Skin epidermis (tissue), 12 donors: ENCODE results near the gene NANOS1.
A peak's percentile ranks its signal among the peaks of the same experiment; 100 is the strongest.

Experiments
- H3K27ac ChIP-seq, 21 experiments: fragments of 200-600 bp; sonication (generic) in 11 of 21; one replicate each; pipeline ENCODE4 v1.5.0; 2020; ENCODE audit warnings: mild to moderate bottlenecking in 3 of 21, inconsistent platforms in 2 of 21, moderate library complexity in 2 of 21
- H3K4me3 ChIP-seq, 7 experiments: fragments of 200-600 bp; sonication (generic) in 2 of 7; one replicate each; pipeline ENCODE4 v1.5.0; 2020; ENCODE audit warnings: inconsistent platforms in 2 of 7, mild to moderate bottlenecking in 2 of 7, moderate library complexity in 1 of 7

NANOS1 gene, protein sequence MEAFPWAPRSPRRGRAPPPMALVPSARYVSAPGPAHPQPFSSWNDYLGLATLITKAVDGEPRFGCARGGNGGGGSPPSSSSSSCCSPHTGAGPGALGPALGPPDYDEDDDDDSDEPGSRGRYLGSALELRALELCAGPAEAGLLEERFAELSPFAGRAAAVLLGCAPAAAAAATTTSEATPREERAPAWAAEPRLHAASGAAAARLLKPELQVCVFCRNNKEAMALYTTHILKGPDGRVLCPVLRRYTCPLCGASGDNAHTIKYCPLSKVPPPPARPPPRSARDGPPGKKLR

DNA sequence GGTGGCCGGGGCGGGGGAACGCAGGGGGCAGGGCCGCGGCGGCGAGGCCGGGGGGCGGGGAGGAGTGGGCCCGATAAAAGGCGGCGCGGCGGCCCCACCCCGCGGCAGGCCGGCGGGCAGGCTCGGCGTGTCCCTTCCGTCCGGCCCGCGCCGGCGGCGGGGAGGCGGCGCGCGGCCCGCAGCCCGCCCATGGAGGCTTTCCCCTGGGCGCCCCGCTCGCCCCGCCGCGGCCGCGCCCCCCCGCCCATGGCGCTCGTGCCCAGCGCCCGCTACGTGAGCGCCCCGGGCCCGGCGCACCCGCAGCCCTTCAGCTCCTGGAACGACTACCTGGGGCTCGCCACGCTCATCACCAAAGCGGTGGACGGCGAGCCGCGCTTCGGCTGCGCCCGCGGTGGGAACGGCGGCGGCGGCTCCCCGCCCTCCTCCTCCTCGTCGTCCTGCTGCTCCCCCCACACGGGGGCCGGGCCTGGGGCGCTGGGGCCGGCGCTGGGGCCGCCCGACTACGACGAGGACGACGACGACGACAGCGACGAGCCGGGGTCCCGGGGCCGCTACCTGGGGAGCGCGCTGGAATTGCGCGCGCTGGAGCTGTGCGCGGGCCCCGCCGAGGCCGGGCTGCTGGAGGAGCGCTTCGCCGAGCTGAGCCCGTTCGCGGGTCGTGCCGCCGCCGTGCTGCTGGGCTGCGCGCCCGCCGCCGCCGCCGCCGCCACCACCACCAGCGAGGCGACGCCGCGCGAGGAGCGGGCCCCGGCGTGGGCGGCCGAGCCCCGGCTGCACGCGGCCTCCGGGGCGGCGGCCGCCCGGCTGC, at the start of gene NANOS1:
Gene NANOS1 (plus strand): TSS at position 102 of the 808 bp plus-strand sequence. CDS start 88 bp downstream, at position 190.
- Histone ChIP-seq H3K4me3 (peak within 1 kb of the TSS; percentile 41 to 62 (median 58)), H3K27ac (peak within 1 kb of the TSS in 7 of 21 experiments; percentile 7 to 62 (median 44))

DNA sequence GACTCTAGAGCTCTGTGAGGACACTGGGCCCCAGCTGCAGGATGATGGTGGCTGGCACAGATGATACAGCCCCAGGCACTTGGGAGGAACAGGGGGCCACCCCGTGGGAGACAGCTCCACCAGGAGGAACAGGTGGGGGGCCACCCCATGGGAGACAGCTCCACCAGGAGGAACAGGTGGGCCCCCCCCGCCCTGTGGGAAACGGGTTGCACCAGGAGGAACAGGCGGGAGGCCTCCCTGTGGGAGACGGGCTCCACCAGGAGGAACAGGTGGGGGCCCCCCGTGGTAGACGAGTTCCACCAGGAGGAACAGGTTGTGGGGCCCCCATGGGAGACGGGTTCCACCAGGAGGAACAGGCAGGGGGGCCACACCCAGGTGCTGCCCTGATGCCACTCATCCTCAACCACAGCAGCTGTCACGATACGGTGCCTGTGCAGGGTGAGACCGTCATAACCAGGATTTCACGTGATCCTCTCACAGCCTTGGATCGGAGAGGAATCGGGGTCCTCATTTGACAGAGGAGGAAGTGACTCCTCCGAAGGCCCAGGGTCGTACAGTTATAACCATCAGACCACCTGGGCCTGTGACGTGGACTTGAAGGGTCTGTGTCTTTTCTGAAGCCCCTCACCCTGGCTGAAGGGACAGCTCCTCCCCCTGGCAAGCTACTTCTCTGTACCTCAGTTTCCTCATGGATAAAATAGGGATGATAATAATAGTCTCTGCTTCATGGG, 49.2 kb upstream of the NANOS1 start:
- no peak overlapping the region for H3K27ac ChIP-seq
- no peak overlapping the region for H3K4me3 ChIP-seq

DNA sequence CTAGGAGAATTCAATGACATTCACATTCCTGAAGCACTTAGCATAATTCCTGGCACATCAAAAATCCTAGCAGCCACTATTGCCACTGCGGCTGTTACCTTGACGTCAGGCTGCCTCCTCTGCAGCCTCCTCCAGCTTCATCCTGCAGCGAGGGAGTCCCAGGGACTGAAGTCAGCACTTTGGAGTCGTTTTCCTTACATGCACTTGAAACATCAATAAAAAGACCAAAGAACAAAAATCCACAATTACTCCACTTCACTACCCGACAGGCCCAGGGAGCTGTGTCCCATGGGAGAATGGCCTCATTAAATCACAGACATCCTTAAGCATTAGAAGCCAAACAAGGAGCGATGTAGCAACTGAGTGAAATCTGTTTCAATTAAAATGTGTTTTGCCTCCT, 48.6 kb upstream of the NANOS1 start:
- H3K4me3 ChIP-seq, result no peak overlapping the region
- no peak overlapping the region for H3K27ac ChIP-seq

DNA sequence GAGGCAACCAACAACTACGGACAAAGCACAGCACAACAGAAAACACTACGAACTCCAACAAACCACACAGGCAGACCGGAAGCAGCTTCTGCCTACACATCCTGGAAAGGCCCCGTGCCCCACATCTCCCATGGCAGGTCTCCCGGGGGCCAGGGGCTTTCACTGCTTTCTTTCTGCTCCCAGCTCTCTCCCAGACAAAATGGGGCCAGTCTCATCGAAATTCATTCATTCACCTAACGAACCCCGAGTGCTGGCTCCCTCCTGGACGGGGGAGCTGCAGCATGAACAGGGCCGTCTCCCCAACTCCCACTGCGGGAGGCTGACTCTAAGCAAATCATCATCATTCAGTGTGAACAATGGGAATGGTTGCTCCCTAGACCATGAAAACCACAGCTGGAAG, 47.6 kb upstream of the NANOS1 start:
- Histone ChIP-seq H3K27ac (no peak overlapping the region), H3K4me3 (no peak overlapping the region)

DNA sequence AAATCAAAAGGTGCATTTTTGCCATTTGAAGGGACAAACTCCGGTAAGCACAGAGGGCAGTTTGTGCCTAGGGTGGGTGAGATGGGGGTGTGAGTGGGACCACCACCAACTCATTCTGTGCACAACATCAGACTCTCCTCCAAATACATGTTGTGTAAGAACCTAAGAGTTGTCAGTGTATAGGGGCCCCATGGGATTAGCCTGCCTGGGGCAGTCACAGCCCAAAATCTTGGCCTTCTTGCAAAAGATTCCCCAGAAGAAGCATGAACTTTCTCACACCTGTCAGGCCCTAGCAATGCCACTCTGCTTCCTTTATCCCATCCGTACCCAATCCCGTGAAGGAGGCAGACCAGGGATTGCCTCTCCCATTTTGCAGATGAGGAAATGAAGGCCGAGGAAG, 47.1 kb upstream of the NANOS1 start:
- H3K4me3 ChIP-seq, result no peak overlapping the region

DNA sequence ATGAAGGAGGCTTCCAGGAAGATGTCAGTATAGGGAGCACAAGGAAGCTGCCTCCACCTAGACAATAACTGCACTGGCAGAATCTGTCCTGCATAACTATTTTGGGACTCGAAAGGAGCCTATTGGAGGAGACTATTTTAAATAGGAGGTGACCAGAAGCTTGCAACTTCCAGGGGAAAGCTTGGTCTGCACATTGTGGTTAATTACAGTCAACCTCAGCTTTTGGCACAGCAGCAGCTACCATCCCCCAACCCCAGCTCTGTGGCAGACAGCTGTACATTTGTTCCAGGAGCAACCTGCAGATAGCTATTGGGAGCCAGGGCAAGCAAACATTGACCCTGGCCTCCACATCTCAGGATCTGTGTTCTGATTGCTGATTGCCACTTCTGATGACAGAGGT, 46.3 kb upstream of the NANOS1 start:
- Histone ChIP-seq H3K27ac (no peak overlapping the region), H3K4me3 (no peak overlapping the region)

More for the DNA sequence above, 47.1 kb upstream of the NANOS1 start:
- no peak overlapping the region for H3K27ac ChIP-seq

DNA sequence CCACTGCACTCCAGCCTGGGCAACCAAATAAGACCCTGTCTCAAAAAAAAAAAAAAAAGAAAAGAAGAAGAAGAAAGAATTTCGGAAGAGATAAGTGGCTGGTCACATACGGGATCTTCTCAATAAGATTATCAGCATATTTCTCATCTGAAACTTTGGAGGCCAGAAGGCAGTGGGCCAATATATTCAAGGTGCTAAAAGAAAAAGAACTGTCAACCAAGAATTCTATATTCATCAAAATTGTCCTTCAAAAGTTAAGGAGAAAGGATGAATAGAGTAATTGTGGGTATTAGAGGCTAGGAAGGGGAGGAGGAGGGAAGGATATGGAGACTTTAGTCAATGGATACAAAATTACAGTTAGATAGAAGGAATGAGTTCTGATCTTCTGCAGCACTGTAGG, 43.9 kb upstream of the NANOS1 start:
- H3K4me3 ChIP-seq, result no peak overlapping the region

DNA sequence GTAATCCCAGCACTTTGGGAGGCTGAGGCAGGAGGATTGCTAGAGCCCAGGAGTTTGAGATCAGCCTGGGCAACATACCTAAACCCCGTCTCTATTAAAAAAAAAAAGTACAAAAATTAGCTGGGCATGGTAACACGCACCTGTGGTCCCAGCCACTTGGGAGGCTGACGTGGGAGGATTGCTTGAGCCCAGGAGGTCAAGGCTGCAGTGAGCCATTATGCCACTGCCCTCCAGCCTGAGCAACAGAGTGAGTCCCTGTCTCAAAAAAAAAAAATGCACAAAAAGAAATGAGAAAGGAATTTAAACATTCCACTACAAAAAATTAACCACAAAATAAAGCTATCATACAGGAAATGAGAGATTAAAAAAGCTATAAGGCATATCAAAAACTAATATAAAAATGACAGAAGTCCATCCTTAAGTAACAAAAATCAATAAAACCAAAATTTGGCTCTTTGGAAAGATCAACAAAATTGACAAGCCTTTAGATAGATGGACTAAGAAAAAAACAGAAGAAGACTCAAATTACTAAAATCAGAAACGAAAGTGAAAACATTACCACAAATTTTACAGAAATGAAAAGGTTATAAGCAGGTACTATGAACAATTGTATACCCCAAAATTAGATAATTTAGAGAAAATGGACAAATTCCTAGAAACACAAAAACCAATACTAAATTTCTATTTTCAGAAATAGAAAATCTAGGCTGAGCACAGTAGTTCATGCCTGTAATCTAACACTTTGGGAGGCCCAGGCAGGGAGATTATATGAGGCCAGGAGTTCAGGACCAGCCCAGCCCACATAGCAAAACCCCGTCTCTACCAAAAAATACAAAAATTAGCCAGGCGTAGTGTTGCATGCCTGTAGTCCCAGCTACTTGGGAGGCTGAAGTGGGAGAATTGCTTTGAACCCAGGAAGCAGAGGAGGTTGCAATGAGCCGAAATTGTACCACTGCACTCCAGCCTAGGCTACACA, 42.4 kb upstream of the NANOS1 start:
- Histone ChIP-seq H3K27ac (no peak overlapping the region), H3K4me3 (no peak overlapping the region)

More for the DNA sequence above, 43.9 kb upstream of the NANOS1 start:
- no peak overlapping the region for H3K27ac ChIP-seq

DNA sequence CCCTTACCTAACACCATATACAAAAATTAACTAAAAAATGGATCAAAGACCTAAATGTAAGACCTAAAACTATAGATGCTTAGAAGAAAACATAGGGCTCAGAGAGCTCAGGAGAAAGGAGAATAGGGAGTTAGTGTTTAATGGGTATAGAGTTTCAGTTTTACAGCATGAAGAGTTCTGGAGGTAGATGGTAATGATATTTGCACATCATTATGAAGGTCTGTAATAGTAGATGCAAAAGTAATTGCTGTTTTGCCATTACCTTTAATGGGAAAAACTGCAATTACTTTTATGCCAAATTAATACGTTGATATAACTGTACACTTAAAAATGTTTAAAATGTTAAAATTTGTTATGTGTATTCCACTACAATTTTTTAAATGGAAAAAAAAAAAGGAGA, 39.2 kb upstream of the NANOS1 start:
- H3K4me3 ChIP-seq, result no peak overlapping the region
- no peak overlapping the region for H3K27ac ChIP-seq

DNA sequence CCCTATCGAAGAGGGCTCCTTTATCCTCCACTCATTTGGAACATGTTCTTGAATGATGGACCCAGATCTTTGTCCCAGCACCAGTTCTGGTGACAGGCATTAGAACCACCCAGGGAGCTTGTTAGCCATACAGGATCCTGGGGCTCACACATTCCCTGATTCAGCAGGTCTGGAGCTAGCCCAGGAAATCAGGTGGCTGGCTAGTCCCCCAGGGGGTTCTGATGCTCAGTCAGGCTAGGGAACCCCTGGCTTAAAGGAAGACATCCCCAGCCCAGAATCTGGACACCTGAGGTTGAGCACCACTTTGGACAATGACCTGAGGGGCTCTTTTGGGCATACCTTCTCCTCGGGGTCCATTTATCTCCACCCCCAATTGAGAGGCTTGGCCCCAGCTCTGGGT, 37.0 kb upstream of the NANOS1 start:
- no peak overlapping the region for H3K4me3 ChIP-seq
- H3K27ac ChIP-seq, result no peak overlapping the region

DNA sequence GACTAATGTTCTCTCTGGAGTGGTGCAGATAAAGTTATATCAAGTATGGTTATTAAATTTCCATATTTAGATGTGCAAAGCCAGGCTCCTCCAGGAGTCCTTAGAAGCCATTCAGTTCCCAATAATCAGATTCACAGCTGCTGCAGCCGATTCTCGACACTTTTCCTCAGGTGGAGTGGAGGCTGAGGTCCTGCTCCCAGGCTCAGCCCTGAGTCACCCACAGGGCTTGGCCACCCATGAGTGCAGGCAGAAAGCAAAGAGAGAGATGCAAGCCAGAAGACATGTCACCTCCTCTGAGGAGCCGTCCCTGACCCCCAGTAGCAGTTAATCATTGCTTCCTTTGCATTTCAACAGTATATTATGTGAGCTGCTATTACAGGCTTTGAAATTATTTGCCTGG, 36.3 kb upstream of the NANOS1 start:
- no peak overlapping the region for H3K27ac ChIP-seq
- H3K4me3 ChIP-seq, result no peak overlapping the region

DNA sequence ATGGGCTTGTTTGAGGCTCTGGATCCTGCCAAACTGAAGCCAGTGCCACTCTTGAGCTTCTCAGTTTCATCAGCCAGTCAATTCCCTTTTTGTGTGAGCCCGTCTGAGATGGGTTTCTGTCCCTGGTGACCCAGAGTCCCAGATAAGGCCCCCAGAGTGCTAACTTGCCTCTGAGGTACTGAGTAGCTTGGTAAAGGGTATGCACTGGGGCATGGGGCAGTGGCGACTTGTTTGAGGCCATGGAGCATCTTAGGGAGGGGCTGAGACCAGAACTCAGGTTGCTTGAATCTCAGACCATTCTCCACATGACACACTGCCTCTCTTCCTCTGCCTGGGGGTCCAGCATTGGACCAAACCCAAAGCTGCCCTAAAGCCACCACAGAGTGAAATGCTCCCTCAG, 35.2 kb upstream of the NANOS1 start:
- H3K27ac ChIP-seq, result no peak overlapping the region
- no peak overlapping the region for H3K4me3 ChIP-seq

DNA sequence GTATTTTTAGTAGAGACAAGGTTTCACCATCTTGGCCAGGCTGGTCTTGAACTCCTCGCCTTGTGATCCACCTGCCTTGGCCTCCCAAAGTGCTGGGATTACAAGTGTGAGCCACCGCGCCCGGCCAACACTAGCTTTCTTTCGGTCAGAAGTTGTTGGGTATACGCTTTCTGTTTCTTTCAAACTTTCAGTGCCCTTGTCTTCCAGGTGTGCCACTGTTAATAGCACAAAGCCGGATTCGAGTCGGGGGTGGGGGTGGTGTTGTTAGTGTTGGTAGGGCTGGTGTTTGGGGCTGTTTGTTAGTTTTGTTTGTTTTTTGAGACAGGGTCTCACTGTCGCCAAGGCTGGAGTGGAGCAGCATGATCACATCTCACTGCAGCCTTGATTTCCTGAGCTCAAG, 33.8 kb upstream of the NANOS1 start:
- H3K4me3 ChIP-seq, result no peak overlapping the region
- no peak overlapping the region for H3K27ac ChIP-seq

DNA sequence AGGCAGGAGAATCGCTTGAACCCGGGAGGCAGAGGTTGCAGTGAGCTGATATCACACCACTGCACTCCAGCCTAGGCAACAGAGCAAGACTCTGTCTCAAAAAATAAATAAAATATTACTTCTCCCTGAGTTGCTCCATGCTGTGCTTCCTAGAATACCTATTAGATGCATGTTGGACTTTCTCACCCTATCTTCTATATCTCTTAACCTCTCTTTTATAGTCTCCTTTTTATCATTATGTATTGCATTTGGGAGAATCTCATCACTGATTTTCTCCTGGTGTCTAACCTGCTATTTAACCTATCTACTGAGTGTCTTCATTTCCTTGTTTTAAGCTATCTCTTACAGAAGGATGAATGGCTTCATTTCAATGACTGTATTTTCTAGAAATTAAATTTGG, 32.1 kb upstream of the NANOS1 start:
- Histone ChIP-seq H3K27ac (no peak overlapping the region), H3K4me3 (no peak overlapping the region)

DNA sequence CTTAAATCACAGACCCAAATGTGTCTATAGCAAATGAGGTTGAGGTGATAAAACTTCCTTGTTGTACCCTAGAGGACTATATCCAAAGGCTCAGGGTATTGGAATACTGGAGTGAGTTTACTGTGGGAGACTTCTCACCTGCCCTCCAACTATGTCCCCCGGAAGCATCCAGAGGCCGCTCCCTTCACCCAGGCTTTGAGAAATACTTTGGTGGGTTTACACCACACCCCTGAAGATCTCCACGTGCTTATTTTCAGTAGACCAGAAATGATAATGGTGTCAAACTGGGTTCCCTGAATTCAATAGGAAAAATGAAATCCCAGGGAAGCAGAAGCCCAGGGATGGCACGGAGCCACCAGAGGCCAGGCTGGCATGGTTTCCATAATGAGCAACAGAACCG, 31.3 kb upstream of the NANOS1 start:
- H3K27ac ChIP-seq, result no peak overlapping the region
- H3K4me3 ChIP-seq, result no peak overlapping the region

DNA sequence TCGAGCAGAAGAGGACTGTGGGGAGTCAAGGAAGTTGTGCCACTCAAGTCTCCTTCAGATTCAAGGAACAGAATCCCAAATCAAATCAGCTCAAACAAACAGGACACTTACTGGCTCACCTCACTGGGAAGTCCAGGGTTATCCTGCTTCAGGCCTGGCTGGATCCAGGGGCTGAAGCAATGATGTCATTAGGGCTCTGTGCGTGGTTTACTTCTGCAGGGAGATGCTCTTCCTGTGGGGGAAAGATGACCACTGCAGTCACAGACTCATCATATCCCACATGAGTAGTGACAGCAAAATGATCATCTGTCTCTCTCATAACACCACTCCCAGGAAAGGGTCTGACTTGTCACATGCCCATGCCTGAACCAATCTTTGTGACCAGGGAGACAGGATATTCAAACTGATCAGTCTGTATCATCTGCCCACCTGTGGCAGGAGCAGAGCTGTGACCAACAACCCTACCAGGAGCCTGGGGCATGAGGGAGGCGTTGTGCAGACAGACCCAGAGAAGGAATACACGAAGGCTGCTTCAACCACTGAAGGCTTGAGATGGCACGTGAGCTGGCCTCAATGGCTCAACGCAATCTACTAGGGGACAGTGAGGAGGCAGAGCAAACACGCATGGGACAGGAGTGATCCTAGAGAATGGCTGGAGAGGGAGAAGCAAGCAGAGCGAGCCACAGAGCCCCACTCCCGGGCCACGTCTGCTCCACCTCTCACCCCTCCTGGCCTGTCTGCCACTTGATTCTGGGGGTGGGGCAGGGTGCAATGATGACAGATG, 27.6 kb upstream of the NANOS1 start:
- Histone ChIP-seq H3K4me3 (no peak overlapping the region), H3K27ac (no peak overlapping the region)

DNA sequence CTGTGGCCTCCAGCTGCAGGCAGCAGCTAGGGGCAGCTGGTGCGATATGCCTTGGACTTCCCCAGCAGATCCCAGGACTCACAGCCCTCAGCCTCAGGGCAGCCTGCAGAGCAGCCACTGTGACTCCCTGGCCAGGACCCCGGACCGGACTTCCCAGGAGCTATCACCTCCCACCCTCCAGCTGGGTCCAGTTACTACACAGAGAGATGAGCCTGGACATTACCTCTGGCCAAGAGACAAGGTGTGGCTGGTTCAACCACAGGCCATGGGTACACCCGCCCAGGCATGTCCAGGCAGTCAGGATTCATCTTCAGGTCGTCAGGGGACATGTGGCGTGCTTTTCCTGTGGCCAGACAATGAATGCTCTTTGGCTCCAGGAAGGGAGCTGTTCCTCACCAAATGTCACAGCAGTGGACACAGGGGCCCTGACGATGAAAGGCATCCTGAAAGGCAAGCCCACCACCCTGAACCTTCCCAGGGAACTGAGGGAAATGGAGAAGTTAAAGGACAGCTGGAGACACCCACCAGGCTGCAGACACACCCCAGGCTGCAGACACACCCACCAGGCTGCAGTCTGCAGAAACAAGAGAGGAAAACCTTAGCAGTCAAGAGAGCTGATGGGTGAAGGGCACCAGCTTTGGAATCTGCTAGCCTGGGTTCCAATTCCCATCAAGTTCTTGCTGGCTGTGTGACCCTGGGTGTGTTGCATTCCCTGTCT, 25.8 kb upstream of the NANOS1 start:
- Histone ChIP-seq H3K27ac (no peak overlapping the region), H3K4me3 (no peak overlapping the region)

DNA sequence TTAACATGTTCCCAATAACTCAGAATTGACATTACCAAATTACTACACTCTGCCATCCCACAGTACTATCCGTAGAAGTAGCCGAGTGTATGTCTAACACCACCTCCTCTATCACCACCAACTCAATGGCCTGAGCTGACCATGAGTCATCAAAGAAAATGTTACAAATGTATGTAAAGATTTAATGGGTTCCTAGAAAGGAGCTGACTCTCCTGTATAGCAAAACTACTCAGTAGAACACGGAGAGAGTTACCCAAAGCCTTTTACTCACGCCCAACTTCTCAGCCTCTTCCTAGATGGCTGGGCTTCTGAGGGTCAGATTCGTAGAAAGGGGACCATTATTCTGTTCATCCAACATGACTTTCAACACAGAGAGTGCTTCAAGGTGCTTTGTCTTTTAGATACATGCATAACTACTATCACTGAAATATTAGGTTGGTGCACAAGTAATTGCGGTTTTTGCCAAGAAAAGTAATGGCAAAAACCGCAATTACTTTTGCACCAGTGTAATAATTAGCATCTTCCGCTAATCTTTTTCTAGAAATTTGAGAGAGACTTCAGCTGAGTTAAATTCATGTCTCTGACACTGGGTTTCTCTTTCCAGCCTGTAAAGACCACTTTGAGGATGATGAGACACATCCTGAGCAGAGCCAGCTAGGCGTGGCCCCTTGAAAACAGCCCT, 24.0 kb upstream of the NANOS1 start:
- no peak overlapping the region for H3K27ac ChIP-seq

More for the DNA sequence above, 24.0 kb upstream of the NANOS1 start:
- no peak overlapping the region for H3K4me3 ChIP-seq
